GM23338 (cell line): ENCODE measurements around the gene NUTM1. TPM values are rescaled to one million over a fixed set of nuclear protein-coding genes. Genes with fewer than 3 reads are reported as not detected.

Source experiments
- ATAC-seq: fragments of 200-7000 bp; cut with Tn5 transposase; 3 replicates; pipeline ENCODE4 v1.9.1; 2020
- DNase-seq: peaks from one replicate; pipeline ENCODE4 v3.0.0-alpha.2; 2015; ENCODE audit warnings: low spot score
- H2AFZ ChIP-seq: fragments of 200-600 bp; sonication (generic); 2 replicates; pipeline ENCODE4 v1.8.0; 2016; ENCODE audit warnings: antibody characterized with exemption, mild to moderate bottlenecking, moderate library complexity
- H3F3A ChIP-seq: fragments of 200-600 bp; sonication (generic); replicated peaks from 2 replicates; pipeline ENCODE4 v1.8.0; 2017; ENCODE audit warnings: antibody characterized with exemption, mixed run types, low read depth
- H3K27ac ChIP-seq: fragments of 200-600 bp; sonication (generic); 2 replicates; pipeline ENCODE4 v1.6.1; 2016; ENCODE audit warnings: low read depth
- H3K27me3 ChIP-seq: fragments of 200-600 bp; sonication (generic); 2 replicates; pipeline ENCODE4 v1.8.0; 2016; ENCODE audit warnings: mild to moderate bottlenecking, mixed run types, moderate library complexity; ENCODE audit not compliant: insufficient read depth
- H3K36me3 ChIP-seq: fragments of 200-600 bp; sonication (generic); 2 replicates; pipeline ENCODE4 v1.8.0; 2016; ENCODE audit warnings: mild to moderate bottlenecking; ENCODE audit not compliant: insufficient read depth
- H3K4me1 ChIP-seq: fragments of 200-600 bp; sonication (generic); 2 replicates; pipeline ENCODE4 v1.8.0; 2016; ENCODE audit warnings: mild to moderate bottlenecking, moderate library complexity; ENCODE audit not compliant: insufficient read depth
- H3K4me2 ChIP-seq: fragments of 200-600 bp; sonication (generic); 2 replicates; pipeline ENCODE4 v1.7.1; 2017; ENCODE audit warnings: mixed run types
- H3K4me3 ChIP-seq: fragments of 200-600 bp; sonication (generic); 2 replicates; pipeline ENCODE4 v1.6.1; 2016; ENCODE audit warnings: mixed run types
- H3K79me2 ChIP-seq: fragments of 200-600 bp; sonication (generic); replicated peaks from 2 replicates; pipeline ENCODE4 v1.8.0; 2017; ENCODE audit warnings: mild to moderate bottlenecking; ENCODE audit not compliant: insufficient read depth
- H3K9me2 ChIP-seq: fragments of 200-600 bp; sonication (generic); 2 replicates; pipeline ENCODE4 v1.8.0; 2017; ENCODE audit not compliant: insufficient read depth
- H4K20me1 ChIP-seq: fragments of 200-600 bp; sonication (generic); replicated peaks from 2 replicates; pipeline ENCODE4 v1.8.0; 2017; ENCODE audit warnings: mild to moderate bottlenecking; ENCODE audit not compliant: insufficient read depth
- H3K27ac Mint-ChIP-seq: 2 replicates; pipeline ENCODE4 v1.8.0; 2020; ENCODE audit warnings: inconsistent platforms, mild to moderate bottlenecking, moderate library complexity, mixed read lengths
- H3K27me3 Mint-ChIP-seq: 3 replicates; pipeline ENCODE4 v1.8.0; 2022; ENCODE audit warnings: low read depth, mild to moderate bottlenecking, moderate library complexity, mixed read lengths, inconsistent platforms; ENCODE audit not compliant: insufficient read depth, poor library complexity
- H3K36me3 Mint-ChIP-seq: 3 replicates; pipeline ENCODE4 v1.8.0; 2021; ENCODE audit warnings: low read depth, mild to moderate bottlenecking, inconsistent platforms, moderate library complexity, mixed read lengths
- H3K4me1 Mint-ChIP-seq: 3 replicates; pipeline ENCODE4 v1.8.0; 2020; ENCODE audit warnings: mild to moderate bottlenecking, inconsistent platforms, mixed read lengths
- H3K4me3 Mint-ChIP-seq: 3 replicates; pipeline ENCODE4 v1.8.0; 2021; ENCODE audit warnings: moderate library complexity, mild to moderate bottlenecking, inconsistent platforms, mixed read lengths
- H3K9me3 Mint-ChIP-seq: 3 replicates; pipeline ENCODE4 v1.8.0; 2020; ENCODE audit warnings: moderate library complexity, mild to moderate bottlenecking, inconsistent platforms, mixed read lengths
- CREB1 ChIP-seq: fragments of 250-450 bp; sonication (Bioruptor Pico); IDR thresholded peaks from 2 replicates; pipeline ENCODE4 v1.5.0; 2020; ENCODE audit warnings: low read depth, mild to moderate bottlenecking, moderate library complexity
- CTCF ChIP-seq, 2 experiments: fragments of 200-600 bp in 1 of 2; sonication (generic) in 1 of 2; conservative IDR thresholded peaks; 2 replicates each; pipeline versions ENCODE4 v1.5.1 to v1.6.1; 2016 to 2017; ENCODE audit warnings: antibody characterized with exemption in 2 of 2, low read depth in 2 of 2, mild to moderate bottlenecking in 2 of 2, moderate library complexity in 1 of 2
- ETS1 ChIP-seq: IDR thresholded peaks from 2 replicates; pipeline ENCODE4 v1.6.1; 2016; ENCODE audit warnings: antibody characterized with exemption
- EZH2 ChIP-seq: fragments of 200-600 bp; sonication (generic); IDR thresholded peaks from one replicate; pipeline ENCODE4 v1.8.0; 2017; ENCODE audit warnings: antibody characterized with exemption, mild to moderate bottlenecking, low read depth; ENCODE audit not compliant: unreplicated experiment
- EZH2phosphoT487 ChIP-seq: fragments of 200-600 bp; sonication (generic); IDR thresholded peaks from one replicate; pipeline ENCODE4 v1.8.1; 2018; ENCODE audit warnings: antibody characterized with exemption; ENCODE audit not compliant: unreplicated experiment
- JUNB ChIP-seq: IDR thresholded peaks from one replicate; pipeline ENCODE4 v1.6.1; 2016; ENCODE audit warnings: antibody characterized with exemption; ENCODE audit not compliant: unreplicated experiment
- NANOG ChIP-seq: IDR thresholded peaks from 2 replicates; pipeline ENCODE4 v1.6.1; 2016; ENCODE audit warnings: antibody characterized with exemption, borderline replicate concordance
- POLR2AphosphoS5 ChIP-seq: IDR thresholded peaks from 2 replicates; pipeline ENCODE4 v1.6.1; 2016; ENCODE audit warnings: antibody characterized with exemption, low read depth
- REST ChIP-seq: IDR thresholded peaks from one replicate; pipeline ENCODE4 v1.6.1; 2018; ENCODE audit warnings: antibody characterized with exemption; ENCODE audit not compliant: unreplicated experiment
- STAT1 ChIP-seq: IDR thresholded peaks from one replicate; pipeline ENCODE4 v1.6.1; 2016; ENCODE audit warnings: antibody characterized with exemption; ENCODE audit not compliant: unreplicated experiment
- ZNF114 ChIP-seq: fragments of 250-450 bp; sonication (Bioruptor Pico); IDR thresholded peaks from 2 replicates; pipeline ENCODE4 v1.5.0; 2020; ENCODE audit warnings: mild to moderate bottlenecking, moderate library complexity
- ZNF331 ChIP-seq: fragments of 250-450 bp; sonication (Bioruptor Pico); IDR thresholded peaks from 2 replicates; pipeline ENCODE4 v1.5.0; 2020; ENCODE audit warnings: low read depth, mild to moderate bottlenecking, moderate library complexity
- ZNF462 ChIP-seq: fragments of 250-450 bp; sonication (Bioruptor Pico); IDR thresholded peaks from 2 replicates; pipeline ENCODE4 v1.5.0; 2020; ENCODE audit warnings: mild to moderate bottlenecking, moderate library complexity
- polyA plus RNA-seq: library from polyadenylated mRNA; unstranded; fragments of >200 nt; fragmentation: Nextera tagmentation; extraction: Ambion mirVana; gene quantifications from 2 replicates; pipeline ENCODE4 v1.2.1, GENCODE V29; 2016
- total RNA-seq: library from RNA; depleted of rRNA; stranded (reverse); fragments of >200 nt; shearing (Covaris generic); gene quantifications from 2 replicates; pipeline ENCODE4 v1.2.3, GENCODE V29; 2014

NUTM1 gene
- total and polyA plus RNA-seq, 2 experiments from 2014 or later, result 0.16 to 1.2 TPM

DNA sequence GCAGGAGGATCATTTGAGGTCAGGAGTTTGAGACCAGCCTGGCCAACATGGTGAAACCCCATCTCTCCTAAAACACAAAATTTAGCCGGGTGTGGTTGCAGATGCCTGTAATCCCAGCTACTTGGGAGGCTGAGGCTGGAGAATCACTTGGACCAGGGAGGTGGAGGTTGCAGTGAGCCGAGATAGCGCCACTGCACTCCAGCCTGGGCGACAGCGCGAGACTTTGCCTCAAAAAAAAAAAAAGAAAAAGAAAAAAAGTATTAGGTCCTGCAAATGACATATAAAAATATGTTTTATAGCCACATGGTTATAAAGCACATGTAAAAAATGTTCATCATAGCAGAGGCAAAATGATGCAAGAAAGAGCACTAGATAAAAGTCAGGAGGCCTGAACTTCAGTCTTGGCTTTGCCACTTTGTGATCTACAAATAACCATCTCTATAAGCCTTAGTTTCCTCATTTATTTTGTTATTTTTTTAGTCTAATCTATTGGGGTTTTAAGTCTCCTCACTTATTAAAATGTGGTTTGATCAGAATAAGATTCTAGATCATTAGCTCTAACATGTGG, 10.5 kb upstream of the NUTM1 start:
- H3K9me2 ChIP-seq, result no peaks in the 10 kb centered on the region
- H3K4me3 ChIP-seq, result no peak overlapping the region
- peaks cover 1% of the 10 kb centered on the region for H3K27me3 Mint-ChIP-seq
- no peak for DNase-seq
- H3K27ac ChIP-seq, result no peak overlapping the region
- peaks cover 6% of the 10 kb centered on the region; the same call in 1 of the 2 replicates for H4K20me1 ChIP-seq
- no peaks in the 10 kb centered on the region for H3K36me3 Mint-ChIP-seq
- peaks cover 11% of the 10 kb centered on the region for H3K4me1 ChIP-seq
- no peaks in the 10 kb centered on the region for H3K36me3 ChIP-seq
- H3K4me3 Mint-ChIP-seq, result no peak overlapping the region
- no peak overlapping the region for H3K4me2 ChIP-seq
- no peaks in the 10 kb centered on the region for H3F3A ChIP-seq
- peaks cover 7% of the 10 kb centered on the region for H3K4me1 Mint-ChIP-seq
- H3K27ac Mint-ChIP-seq, result no peak overlapping the region
- ATAC-seq, result no peak
- TF ChIP-seq NANOG (no peak), EZH2 (no peak), CREB1 (CRISPR knock-in tag) (no peak), EZH2phosphoT487 (no peak), STAT1 (no peak), ZNF331 (no peak), ZNF462 (CRISPR knock-in tag) (no peak), POLR2AphosphoS5 (no peak), REST (no peak), JUNB (no peak), ZNF114 (CRISPR knock-in tag) (no peak), ETS1 (no peak), CTCF (conservative IDR thresholded peaks at IDR 0.05; ENCODE audit: low read depth in 2 of 2) (no peak)
- no peaks in the 10 kb centered on the region for H3K27me3 ChIP-seq
- no peak overlapping the region for H2AFZ ChIP-seq
- H3K79me2 ChIP-seq, result no peaks in the 10 kb centered on the region
- H3K9me3 Mint-ChIP-seq, result no peaks in the 10 kb centered on the region; the same call in 2 of the 3 replicates
